Cardiac muscle cell (in vitro differentiated cells and primary cell): ENCODE data around the gene EDNRA. TPM values are rescaled to one million over a fixed set of nuclear protein-coding genes. Genes with fewer than 3 reads are reported as not detected.

ENCODE experiments used
- DNase-seq, 2 donors: peaks; one replicate each; pipeline versions ENCODE4 v3.0.0 to v3.0.0-alpha.2; 2010 to 2017; ENCODE audit warnings: low read depth in 1 of 2, low spot score in 1 of 2
- H3K27ac ChIP-seq: fragments of 200-600 bp; sonication (generic); 2 replicates; pipeline ENCODE4 v1.5.1; 2016
- H3K27me3 ChIP-seq: fragments of 200-600 bp; sonication (generic); 2 replicates; pipeline ENCODE4 v1.6.0; 2016; ENCODE audit warnings: control low read depth
- H3K36me3 ChIP-seq: fragments of 200-600 bp; sonication (generic); 2 replicates; pipeline ENCODE4 v1.5.1; 2016; ENCODE audit warnings: control low read depth
- H3K4me1 ChIP-seq: fragments of 200-600 bp; sonication (generic); 2 replicates; pipeline ENCODE4 v1.8.1; 2017; ENCODE audit warnings: low read depth, mild to moderate bottlenecking, mixed run types
- H3K4me3 ChIP-seq: fragments of 200-600 bp; sonication (generic); 2 replicates; pipeline ENCODE4 v1.5.1; 2016; ENCODE audit warnings: mild to moderate bottlenecking
- H3K9me3 ChIP-seq: fragments of 200-600 bp; sonication (generic); 2 replicates; pipeline ENCODE4 v1.5.1; 2017; ENCODE audit warnings: low read depth, mild to moderate bottlenecking, control low read depth
- CTCF ChIP-seq: IDR thresholded peaks from 2 replicates; pipeline ENCODE4 v1.5.1; 2012; ENCODE audit warnings: low read depth, mild to moderate bottlenecking, low read length
- polyA plus RNA-seq: library from polyadenylated mRNA; unstranded; fragments of >200 nt; fragmentation: Nextera tagmentation; extraction: Ambion mirVana; gene quantifications from 2 replicates; pipeline ENCODE4 v1.2.1, GENCODE V29; 2016
- total RNA-seq: library from RNA; depleted of rRNA; stranded (reverse); fragments of >200 nt; gene quantifications from 2 replicates; pipeline ENCODE4 v1.2.3, GENCODE V29; 2016

EDNRA gene
- total and polyA plus RNA-seq, 2 experiments from 2014 or later = 24.2 to 43.1 TPM

GRCh38 chr4:147461161-147461560 lies 19.7 kb upstream of the EDNRA start:
- H3K27ac ChIP-seq = no peak overlapping the region
- no peak for DNase-seq
- TF ChIP-seq CTCF = no peak
- H3K27me3 ChIP-seq = no peaks in the 10 kb centered on the region
- no peaks in the 10 kb centered on the region for H3K36me3 ChIP-seq
- no peak overlapping the region for H3K4me3 ChIP-seq
- no peaks in the 10 kb centered on the region for H3K9me3 ChIP-seq
- H3K4me1 ChIP-seq = no peaks in the 10 kb centered on the region

- Histone ChIP-seq H3K9me3 (no peaks in the 10 kb centered on the region), H3K4me1 (no peaks in the 10 kb centered on the region), H3K27me3 (no peaks in the 10 kb centered on the region), H3K4me3 (no peak overlapping the region), H3K27ac (no peak overlapping the region), H3K36me3 (no peaks in the 10 kb centered on the region)
- no peak for DNase-seq
- TF ChIP-seq CTCF = no peak
These were observed 17.8 kb upstream of the EDNRA start for GRCh38 chr4:147463065-147463464.

GRCh38 chr4:147465461-147465860 lies 15.4 kb upstream of the EDNRA start:
- no peaks in the 10 kb centered on the region for H3K9me3 ChIP-seq
- H3K4me1 ChIP-seq = no peaks in the 10 kb centered on the region
- no peak for DNase-seq
- H3K36me3 ChIP-seq = no peaks in the 10 kb centered on the region
- no peak for TF ChIP-seq CTCF
- no peaks in the 10 kb centered on the region for H3K27me3 ChIP-seq
- no peak overlapping the region for H3K4me3 ChIP-seq
- no peak overlapping the region for H3K27ac ChIP-seq

GRCh38 chr4:147477439-147477838 lies 3.5 kb upstream of the EDNRA start:
- no peak for DNase-seq
- Histone ChIP-seq H3K9me3 (no peaks in the 10 kb centered on the region), H3K36me3 (no peaks in the 10 kb centered on the region), H3K4me3 (no peak overlapping the region), H3K27me3 (no peaks in the 10 kb centered on the region), H3K4me1 (peaks cover 8% of the 10 kb centered on the region), H3K27ac (no peak overlapping the region)
- TF ChIP-seq CTCF = no peak

- Histone ChIP-seq H3K4me3 (no peak overlapping the region), H3K27me3 (no peaks in the 10 kb centered on the region), H3K4me1 (peaks cover 9% of the 10 kb centered on the region), H3K27ac (no peak overlapping the region), H3K9me3 (no peaks in the 10 kb centered on the region), H3K36me3 (no peaks in the 10 kb centered on the region)
- TF ChIP-seq CTCF = no peak
- peak in 1 of 2 donors; percentile 44 for DNase-seq
These were observed 1.5 kb upstream of the EDNRA start for GRCh38 chr4:147479376-147479775.

- peak in 1 of 2 donors; percentile 96 for DNase-seq
- Histone ChIP-seq H3K4me3 (no peak overlapping the region), H3K9me3 (no peaks in the 10 kb centered on the region), H3K27me3 (no peaks in the 10 kb centered on the region), H3K36me3 (no peaks in the 10 kb centered on the region), H3K4me1 (peaks cover 9% of the 10 kb centered on the region), H3K27ac (no peak overlapping the region)
- TF ChIP-seq CTCF = no peak
These were observed 1.1 kb upstream of the EDNRA start for GRCh38 chr4:147479786-147480185.
